Lower leg skin (tissue), 3 donors: ENCODE data around the gene KPNA3.

Source experiments
- POLR2A ChIP-seq, 2 donors: fragments of 450-650 bp; IDR thresholded peaks; one replicate each; pipeline ENCODE4 v1.6.1; 2016 to 2017; ENCODE audit warnings: antibody characterized with exemption in 2 of 2, mild to moderate bottlenecking in 1 of 2, moderate library complexity in 1 of 2
- TF ChIP-seq, protein P1 (sequence below), 3 donors: fragments of 450-650 bp; IDR thresholded peaks; one replicate each; pipeline ENCODE4 v1.5.1; 2016; ENCODE audit warnings: antibody characterized with exemption in 3 of 3, mild to moderate bottlenecking in 3 of 3, moderate library complexity in 2 of 3

DNA sequence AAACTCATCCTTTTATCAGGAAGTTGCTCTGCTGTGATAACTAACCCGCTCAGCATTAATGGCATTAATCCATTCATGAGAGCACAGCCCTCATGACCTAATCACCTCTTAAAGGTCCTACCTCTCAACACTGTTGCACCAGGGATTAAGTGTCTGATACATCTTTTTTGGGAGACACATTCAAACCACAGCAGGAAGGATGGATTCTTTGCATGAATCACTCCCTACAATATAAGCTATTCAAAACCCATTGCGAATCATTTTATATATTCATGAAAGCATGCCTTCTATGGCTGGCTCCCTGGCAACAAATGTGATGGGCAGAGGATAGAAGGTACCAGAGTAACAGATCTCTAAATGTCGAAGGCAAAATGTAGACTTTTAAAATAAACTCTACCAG is 136.6 kb downstream of the KPNA3 start:
- TF ChIP-seq, protein P1, sequence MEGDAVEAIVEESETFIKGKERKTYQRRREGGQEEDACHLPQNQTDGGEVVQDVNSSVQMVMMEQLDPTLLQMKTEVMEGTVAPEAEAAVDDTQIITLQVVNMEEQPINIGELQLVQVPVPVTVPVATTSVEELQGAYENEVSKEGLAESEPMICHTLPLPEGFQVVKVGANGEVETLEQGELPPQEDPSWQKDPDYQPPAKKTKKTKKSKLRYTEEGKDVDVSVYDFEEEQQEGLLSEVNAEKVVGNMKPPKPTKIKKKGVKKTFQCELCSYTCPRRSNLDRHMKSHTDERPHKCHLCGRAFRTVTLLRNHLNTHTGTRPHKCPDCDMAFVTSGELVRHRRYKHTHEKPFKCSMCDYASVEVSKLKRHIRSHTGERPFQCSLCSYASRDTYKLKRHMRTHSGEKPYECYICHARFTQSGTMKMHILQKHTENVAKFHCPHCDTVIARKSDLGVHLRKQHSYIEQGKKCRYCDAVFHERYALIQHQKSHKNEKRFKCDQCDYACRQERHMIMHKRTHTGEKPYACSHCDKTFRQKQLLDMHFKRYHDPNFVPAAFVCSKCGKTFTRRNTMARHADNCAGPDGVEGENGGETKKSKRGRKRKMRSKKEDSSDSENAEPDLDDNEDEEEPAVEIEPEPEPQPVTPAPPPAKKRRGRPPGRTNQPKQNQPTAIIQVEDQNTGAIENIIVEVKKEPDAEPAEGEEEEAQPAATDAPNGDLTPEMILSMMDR (IDR thresholded peaks at IDR 0.05), result no peak
- no peak for TF ChIP-seq POLR2A (IDR thresholded peaks at IDR 0.05)
